PC-3 (cell line): Measurements from ENCODE around the gene RALGPS1.

Experiments
- EZH2phosphoT487 ChIP-seq: fragments of 300-600 bp; sonication (generic); IDR thresholded peaks from 2 replicates; pipeline ENCODE4 v1.6.1; 2018; ENCODE audit warnings: mild to moderate bottlenecking, antibody characterized with exemption, low read length, borderline replicate concordance
- TF ChIP-seq, protein P1 (sequence below): fragments of 300-600 bp; sonication (generic); conservative IDR thresholded peaks from 2 replicates; pipeline ENCODE4 v1.5.1; 2017; ENCODE audit warnings: antibody characterized with exemption, low read depth, mild to moderate bottlenecking, low read length

DNA sequence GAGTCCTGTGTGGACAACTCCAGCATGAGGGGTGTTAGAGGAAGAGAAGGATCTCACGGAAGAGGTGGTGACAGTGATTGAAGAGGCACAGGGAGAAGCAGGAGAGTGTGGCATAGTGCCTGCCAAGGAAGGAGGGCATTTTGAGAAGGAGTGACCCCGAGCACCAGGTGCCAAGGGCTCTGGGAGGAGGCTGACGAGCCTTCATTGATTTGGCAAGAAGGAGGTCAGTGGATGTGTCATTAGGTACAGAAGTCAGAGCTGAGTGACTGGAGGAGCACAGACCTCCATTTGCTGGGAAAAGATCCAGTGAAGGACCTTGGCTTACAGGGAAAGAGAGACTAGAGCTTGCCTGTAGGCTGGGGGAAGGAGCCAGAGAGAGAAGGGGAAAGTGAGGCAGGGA, 278.2 kb downstream of the RALGPS1 start:
- TF ChIP-seq, protein P1, sequence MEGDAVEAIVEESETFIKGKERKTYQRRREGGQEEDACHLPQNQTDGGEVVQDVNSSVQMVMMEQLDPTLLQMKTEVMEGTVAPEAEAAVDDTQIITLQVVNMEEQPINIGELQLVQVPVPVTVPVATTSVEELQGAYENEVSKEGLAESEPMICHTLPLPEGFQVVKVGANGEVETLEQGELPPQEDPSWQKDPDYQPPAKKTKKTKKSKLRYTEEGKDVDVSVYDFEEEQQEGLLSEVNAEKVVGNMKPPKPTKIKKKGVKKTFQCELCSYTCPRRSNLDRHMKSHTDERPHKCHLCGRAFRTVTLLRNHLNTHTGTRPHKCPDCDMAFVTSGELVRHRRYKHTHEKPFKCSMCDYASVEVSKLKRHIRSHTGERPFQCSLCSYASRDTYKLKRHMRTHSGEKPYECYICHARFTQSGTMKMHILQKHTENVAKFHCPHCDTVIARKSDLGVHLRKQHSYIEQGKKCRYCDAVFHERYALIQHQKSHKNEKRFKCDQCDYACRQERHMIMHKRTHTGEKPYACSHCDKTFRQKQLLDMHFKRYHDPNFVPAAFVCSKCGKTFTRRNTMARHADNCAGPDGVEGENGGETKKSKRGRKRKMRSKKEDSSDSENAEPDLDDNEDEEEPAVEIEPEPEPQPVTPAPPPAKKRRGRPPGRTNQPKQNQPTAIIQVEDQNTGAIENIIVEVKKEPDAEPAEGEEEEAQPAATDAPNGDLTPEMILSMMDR = no peak
- TF ChIP-seq EZH2phosphoT487 = no peak
